B cell (primary cell): ENCODE results near the gene C2orf92. TPM values are rescaled to one million over a fixed set of nuclear protein-coding genes. Genes with fewer than 3 reads are reported as not detected.

Source experiments
- ATAC-seq: fragments of 200-7000 bp; cut with Tn5 transposase; one replicate; pipeline ENCODE4 v1.10.0; 2021; ENCODE audit warnings: low read depth, mild to moderate bottlenecking, moderate number of reproducible peaks, moderate library complexity
- CTCF ChIA-PET: fragments of 350-600 bp; sonication (Branson Sonifier 250); formaldehyde crosslinking; loops from one replicate; lab custom pipeline; 2021; ENCODE audit warnings: antibody characterized with exemption, inconsistent platforms; lab: Charles Lee
- POLR2A ChIA-PET: fragments of 350-600 bp; sonication (Branson Sonifier 250); formaldehyde crosslinking; loops from one replicate; lab custom pipeline; 2021; ENCODE audit warnings: antibody characterized with exemption; lab: Charles Lee
- DNase-seq: peaks from one replicate; pipeline ENCODE4 v3.0.0; 2013
- H2AFZ ChIP-seq: 2 replicates; pipeline ENCODE4 v1.6.1; 2012; ENCODE audit warnings: mild to moderate bottlenecking, low read depth, low read length; ENCODE audit not compliant: insufficient read depth, poor library complexity, severe bottlenecking
- H3K27ac ChIP-seq, 2 donors: 1 replicate in 1 of 2; 2 replicates in 1 of 2; pipeline ENCODE4 v1.5.1; 2012 to 2013; ENCODE audit warnings: low read length in 2 of 2, mild to moderate bottlenecking in 2 of 2, moderate library complexity in 1 of 2
- H3K27me3 ChIP-seq, 4 experiments: fragments of 200-600 bp in 1 of 4; sonication (generic) in 1 of 4; replicated peaks in 1 of 4; 1 replicate in 2 of 4; 2 replicates in 2 of 4; pipeline versions ENCODE4 v1.6.1 to v1.7.0; 2013 to 2016; ENCODE audit warnings: low read length in 3 of 4, mild to moderate bottlenecking in 2 of 4, mixed read lengths in 1 of 4, moderate library complexity in 1 of 4; ENCODE audit not compliant: insufficient read depth in 4 of 4, control insufficient read depth in 3 of 4; ENCODE audit errors: control extremely low read depth in 1 of 4
- H3K36me3 ChIP-seq, 2 experiments: replicated peaks in 1 of 2; 1 replicate in 1 of 2; 2 replicates in 1 of 2; pipeline versions ENCODE4 v1.6.1 to v1.7.1; 2013; ENCODE audit warnings: low read length in 1 of 2; ENCODE audit not compliant: insufficient read depth in 2 of 2, control insufficient read depth in 1 of 2; ENCODE audit errors: control extremely low read depth in 1 of 2, extremely low read depth in 1 of 2
- H3K4me1 ChIP-seq, 2 donors: fragments of 200-600 bp in 1 of 2; sonication (generic) in 1 of 2; 1 replicate in 1 of 2; 2 replicates in 1 of 2; pipeline versions ENCODE4 v1.5.1 to v1.6.1; 2013 to 2017; ENCODE audit warnings: low read length in 2 of 2; ENCODE audit not compliant: control insufficient read depth in 2 of 2, insufficient read depth in 2 of 2
- H3K4me2 ChIP-seq: replicated peaks from 2 replicates; pipeline ENCODE3; 2012; ENCODE audit warnings: mild to moderate bottlenecking, low read depth, low read length; ENCODE audit not compliant: poor library complexity, severe bottlenecking
- H3K4me3 ChIP-seq, 5 experiments: fragments of 200-600 bp in 1 of 5; sonication (generic) in 1 of 5; 1 replicate in 3 of 5; 2 replicates in 2 of 5; pipeline versions ENCODE4 v1.5.1 to v1.7.0; 2011 to 2016; ENCODE audit warnings: low read length in 4 of 5, mild to moderate bottlenecking in 4 of 5, low read depth in 2 of 5, control low read depth in 1 of 5, moderate library complexity in 1 of 5; ENCODE audit not compliant: insufficient read depth in 1 of 5; ENCODE audit errors: control extremely low read depth in 1 of 5, extremely low read depth in 1 of 5
- H3K79me2 ChIP-seq: fragments of 200-600 bp; sonication (generic); one replicate; pipeline ENCODE4 v1.6.0; 2016; ENCODE audit warnings: low read length; ENCODE audit not compliant: control insufficient read depth, insufficient read depth
- H3K9ac ChIP-seq: fragments of 200-600 bp; sonication (generic); 2 replicates; pipeline ENCODE4 v1.6.1; 2017; ENCODE audit warnings: mild to moderate bottlenecking, low read length, moderate library complexity
- H3K9me3 ChIP-seq, 3 donors: one replicate each; pipeline versions ENCODE4 v1.6.1 to v1.7.1; 2013; ENCODE audit warnings: low read length in 2 of 3; ENCODE audit not compliant: control insufficient read depth in 2 of 3, insufficient read depth in 1 of 3; ENCODE audit errors: control extremely low read depth in 1 of 3
- H4K20me1 ChIP-seq: 2 replicates; pipeline ENCODE4 v1.6.0; 2012; ENCODE audit warnings: mild to moderate bottlenecking, low read length; ENCODE audit not compliant: insufficient read depth, control insufficient read depth, poor library complexity, severe bottlenecking
- H3K27ac Mint-ChIP-seq: one replicate; pipeline ENCODE4 v1.8.0; 2021; ENCODE audit warnings: mixed read lengths
- H3K27me3 Mint-ChIP-seq: one replicate; pipeline ENCODE4 v1.8.0; 2021; ENCODE audit warnings: mixed read lengths
- H3K4me1 Mint-ChIP-seq: one replicate; pipeline ENCODE4 v1.8.0; 2021; ENCODE audit warnings: mixed read lengths
- H3K4me3 Mint-ChIP-seq: one replicate; pipeline ENCODE4 v1.8.0; 2021; ENCODE audit warnings: mixed read lengths
- H3K9me3 Mint-ChIP-seq: one replicate; pipeline ENCODE4 v1.8.0; 2022; ENCODE audit warnings: mixed read lengths; ENCODE audit not compliant: insufficient read depth
- CTCF ChIP-seq: fragments of 200-600 bp; IDR thresholded peaks from one replicate; pipeline ENCODE4 v1.8.0; 2022; ENCODE audit warnings: antibody characterized with exemption, mild to moderate bottlenecking
- EZH2 ChIP-seq: IDR thresholded peaks from 2 replicates; pipeline ENCODE4 v1.6.1; 2012; ENCODE audit warnings: borderline replicate concordance, low read depth, mild to moderate bottlenecking, moderate library complexity, low read length; ENCODE audit not compliant: insufficient read depth, poor library complexity, severe bottlenecking
- WGBS: methylation state at CpG from one replicate; pipeline ENCODE4 v1.1.5; 2013; ENCODE audit warnings: missing lambda C conversion rate; ENCODE audit not compliant: insufficient coverage; 5-methylcytosine and 5-hydroxymethylcytosine counted together
- intact Hi-C: fragments of 100-400 bp; cut with micrococcal nuclease; formaldehyde crosslinking; loops from one replicate; pipeline ENCODE4 v1.10.0; 2022
- polyA plus RNA-seq: library from polyadenylated mRNA; depleted of rRNA; stranded (reverse); fragments of >200 nt; gene quantifications from 2 replicates; pipeline ENCODE4 v1.2.3, GENCODE V29; 2012
- total RNA-seq, 2 donors: library from RNA; stranded (reverse); fragments of 120-200 nt in 1 of 2; gene quantifications; 1 replicate in 1 of 2; 2 replicates in 1 of 2; pipeline versions ENCODE4 v1.2.3 to v1.2.4, GENCODE V29; 2013 to 2022

Gene C2orf92
- total and polyA plus RNA-seq, 2 donors (not counting 1 experiment from before 2014, with no cell fraction given) = 15.3 to 18.9 TPM

DNA sequence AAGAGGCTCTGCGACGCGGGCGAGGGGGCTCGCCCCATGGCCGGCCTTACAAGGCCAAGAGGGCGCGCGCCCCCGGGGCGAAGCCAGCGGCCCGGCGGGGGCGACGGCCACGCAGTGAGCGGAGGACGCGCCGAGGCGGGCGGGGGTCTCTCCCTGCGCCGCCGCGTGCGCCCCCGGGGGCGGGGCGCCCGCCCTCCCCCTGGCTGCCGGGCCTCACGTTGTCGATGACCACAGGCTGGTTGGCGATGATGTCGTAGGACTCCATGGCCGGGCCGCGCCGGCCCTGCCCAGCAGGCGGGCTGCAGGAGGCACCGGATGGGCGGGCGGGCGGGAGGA lies 5.9 kb upstream of the C2orf92 start:
- intact Hi-C loops = loop anchor here (5.0 to 10.0 kb wide), 3 partner anchors 549 to 1829 kb away; partner anchors contain the start of genes ANKRD36, CNNM4 and REV1
- ChIA-PET POLR2A (interaction anchor here (1.3 to 4.6 kb wide), 3 partner anchors 10 to 18 kb away, joined by 3 to 44 read pairs (median 4); partner anchors contain the start of gene COX5B), CTCF (interaction anchor here (1.2 to 6.2 kb wide), 5 partner anchors 9 to 72 kb away, joined by 4 to 53 read pairs (median 11); partner anchors contain the start of gene COX5B)
- H4K20me1 ChIP-seq = peaks cover 38% of the 10 kb centered on the region
- peak overlapping the region; percentile 94 for H3K4me3 Mint-ChIP-seq
- peak overlapping the region; percentile 70 for H2AFZ ChIP-seq
- H3K9me3 ChIP-seq = no peaks in the 10 kb centered on the region
- H3K9me3 Mint-ChIP-seq = no peaks in the 10 kb centered on the region
- peaks cover 23 to 31% of the 10 kb centered on the region in 2 donors for H3K4me1 ChIP-seq
- H3K27ac Mint-ChIP-seq = peak overlapping the region; percentile 91
- peak overlapping the region; percentile 81 for H3K4me2 ChIP-seq
- peak overlapping the region; percentile 78 for H3K9ac ChIP-seq
- no peak for TF ChIP-seq EZH2
- peaks cover 33% of the 10 kb centered on the region for H3K4me1 Mint-ChIP-seq
- peak overlapping the region; percentile 24 to 88 for H3K27ac ChIP-seq
- no peak for ATAC-seq
- H3K4me3 ChIP-seq = peak overlapping the region; percentile 66 to 85 (median 71)
- H3K27me3 Mint-ChIP-seq = no peaks in the 10 kb centered on the region
- H3K27me3 ChIP-seq = no peaks in the 10 kb centered on the region
- peaks cover 0 to 13% of the 10 kb centered on the region in 2 experiments for H3K36me3 ChIP-seq
- peaks cover 37% of the 10 kb centered on the region for H3K79me2 ChIP-seq
- under 1% methylated on average over 46 of the region's 46 CpGs for WGBS
- peak; percentile 78 for DNase-seq

DNA sequence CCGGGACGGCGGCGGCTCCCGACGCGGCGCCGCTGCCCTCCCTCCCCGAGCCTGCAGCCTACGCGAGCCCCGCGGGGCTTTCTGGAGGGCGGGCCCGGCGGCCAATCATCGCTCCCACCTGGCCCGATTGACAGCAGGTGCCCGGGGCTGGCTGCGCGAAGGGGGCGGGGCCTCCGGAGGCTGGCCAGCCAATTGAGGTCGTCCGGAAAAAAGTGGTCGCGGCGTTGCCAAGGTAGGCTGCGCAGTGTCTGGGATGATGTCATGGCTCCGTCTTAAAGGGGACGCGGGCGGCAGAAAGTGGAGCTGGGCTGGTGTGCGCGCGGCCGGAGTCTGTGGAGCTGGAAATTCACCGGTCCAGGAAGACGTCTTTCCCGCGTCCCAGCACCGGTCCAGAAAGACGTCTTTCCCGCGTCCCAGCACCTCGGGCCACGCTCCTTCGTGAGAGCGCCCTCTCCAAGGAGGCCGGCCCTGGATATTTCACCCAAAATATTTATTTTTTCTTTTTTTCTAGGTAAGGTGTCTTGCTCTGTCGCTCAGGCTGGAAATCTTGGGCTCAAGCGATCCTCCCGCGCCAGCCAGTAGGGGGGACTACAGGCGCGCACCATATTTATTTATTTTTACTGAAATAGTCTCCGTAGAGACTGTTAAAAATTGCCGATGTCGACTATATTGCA lies 5.4 kb upstream of the C2orf92 start, which contains the start of gene ACTR1B:
Gene ACTR1B (minus strand): TSS at position 83 of the 674 bp plus-strand sequence. CDS start 154 bp downstream, outside the sequence.
- WGBS = under 1% methylated on average over 49 of the region's 60 CpGs
- ChIA-PET CTCF (interaction anchor here (1.2 to 6.2 kb wide), 4 partner anchors 9 to 73 kb away, joined by 5 to 53 read pairs (median 22); partner anchors contain the start of gene COX5B), POLR2A (interaction anchor here (1.1 to 4.6 kb wide), 3 partner anchors 15 to 74 kb away, joined by 3 to 44 read pairs (median 4); partner anchors contain the start of gene COX5B)
- H4K20me1 ChIP-seq = peaks cover 38% of the 10 kb centered on the region
- no peaks in the 10 kb centered on the region for H3K27me3 ChIP-seq
- H3K4me1 Mint-ChIP-seq = peaks cover 33% of the 10 kb centered on the region
- H3K27ac Mint-ChIP-seq = peak within 1 kb of the TSS; percentile 97
- peaks cover 0 to 8% of the 10 kb centered on the region in 2 experiments for H3K36me3 ChIP-seq
- ATAC-seq (peak; percentile 91), DNase-seq (peak; percentile 99)
- TF ChIP-seq CTCF (peak; percentile 72), EZH2 (no peak)
- no peaks in the 10 kb centered on the region for H3K9me3 ChIP-seq
- peaks cover 37% of the 10 kb centered on the region for H3K79me2 ChIP-seq
- H3K9me3 Mint-ChIP-seq = no peaks in the 10 kb centered on the region
- H3K4me3 Mint-ChIP-seq = peak within 1 kb of the TSS; percentile 96
- H3K27me3 Mint-ChIP-seq = no peaks in the 10 kb centered on the region
- intact Hi-C loops = loop anchor here (1.0 to 10.0 kb wide), 6 partner anchors 19 to 1828 kb away; partner anchors contain the start of genes ANKRD36, CNNM4 and REV1
- H3K4me2 ChIP-seq = peak within 1 kb of the TSS; percentile 81
- H3K9ac ChIP-seq = peak within 1 kb of the TSS; percentile 98
- H2AFZ ChIP-seq = peak within 1 kb of the TSS; percentile 90
- H3K4me3 ChIP-seq = peak within 1 kb of the TSS; percentile 71 to 96 (median 84)
- peak within 1 kb of the TSS; percentile 82 to 97 for H3K27ac ChIP-seq
- peaks cover 23 to 32% of the 10 kb centered on the region in 2 donors for H3K4me1 ChIP-seq
